ENCODE measurements around the gene LPCAT3.

The LPCAT3 gene

GRCh38 chr12:6935371-6936193 is 82.7 kb downstream of the LPCAT3 start:
- no peak for DNase-seq

- no peak for DNase-seq
These were observed 84.2 kb downstream of the LPCAT3 start for GRCh38 chr12:6934110-6934509.

- no peak for DNase-seq
These were observed 85.5 kb downstream of the LPCAT3 start for GRCh38 chr12:6932766-6933165.

DNA sequence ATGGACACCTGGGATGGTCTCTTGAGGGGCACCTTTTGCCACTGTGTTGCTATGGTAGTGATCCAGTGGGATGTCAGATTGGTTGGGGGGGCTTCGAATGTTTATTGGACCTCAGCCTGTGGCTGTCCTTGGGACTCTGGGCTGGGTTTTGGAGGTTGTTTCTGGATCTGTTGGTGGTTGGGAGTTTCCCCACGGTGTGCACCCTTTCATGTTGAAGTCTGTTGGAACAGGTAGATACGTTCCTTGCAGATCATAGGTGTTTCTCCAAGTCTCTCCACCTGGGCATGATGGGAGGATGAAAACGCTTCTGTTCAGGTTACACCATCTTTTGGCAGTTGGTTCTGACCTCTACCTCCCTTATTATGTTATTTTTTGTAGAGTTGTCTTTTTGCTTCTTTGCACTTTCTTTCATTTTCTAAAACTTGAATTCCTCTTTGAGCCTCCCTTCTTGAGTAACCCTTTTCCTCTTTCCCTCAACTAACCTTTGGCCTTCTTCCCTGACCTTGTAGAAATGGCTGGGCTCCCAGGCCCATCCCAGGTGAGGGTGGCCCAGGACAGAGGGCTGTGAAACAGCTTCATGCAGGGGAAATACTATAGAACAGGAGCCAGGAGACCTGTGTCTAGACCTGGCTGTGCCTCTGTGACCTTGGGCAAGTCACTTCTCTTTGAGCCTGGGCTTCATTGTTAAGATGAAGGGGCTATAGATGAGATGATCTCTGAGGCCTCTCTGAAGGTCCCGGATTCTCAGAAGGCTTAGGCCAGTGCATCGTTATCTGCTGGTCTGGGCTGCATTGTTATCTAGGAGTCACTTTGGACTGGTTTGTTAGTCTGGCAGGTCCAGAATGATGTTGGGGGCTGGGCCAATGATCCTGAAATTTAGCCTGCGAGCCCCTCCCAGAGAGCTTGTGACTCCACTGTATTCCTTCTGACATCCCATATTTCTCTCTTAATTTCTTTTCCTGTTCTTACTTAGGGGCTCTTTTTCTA is 88.5 kb downstream of the LPCAT3 start:
- DNase-seq, result no peak

- DNase-seq, result no peak
These were observed 89.4 kb downstream of the LPCAT3 start for GRCh38 chr12:6928703-6929407.

DNA sequence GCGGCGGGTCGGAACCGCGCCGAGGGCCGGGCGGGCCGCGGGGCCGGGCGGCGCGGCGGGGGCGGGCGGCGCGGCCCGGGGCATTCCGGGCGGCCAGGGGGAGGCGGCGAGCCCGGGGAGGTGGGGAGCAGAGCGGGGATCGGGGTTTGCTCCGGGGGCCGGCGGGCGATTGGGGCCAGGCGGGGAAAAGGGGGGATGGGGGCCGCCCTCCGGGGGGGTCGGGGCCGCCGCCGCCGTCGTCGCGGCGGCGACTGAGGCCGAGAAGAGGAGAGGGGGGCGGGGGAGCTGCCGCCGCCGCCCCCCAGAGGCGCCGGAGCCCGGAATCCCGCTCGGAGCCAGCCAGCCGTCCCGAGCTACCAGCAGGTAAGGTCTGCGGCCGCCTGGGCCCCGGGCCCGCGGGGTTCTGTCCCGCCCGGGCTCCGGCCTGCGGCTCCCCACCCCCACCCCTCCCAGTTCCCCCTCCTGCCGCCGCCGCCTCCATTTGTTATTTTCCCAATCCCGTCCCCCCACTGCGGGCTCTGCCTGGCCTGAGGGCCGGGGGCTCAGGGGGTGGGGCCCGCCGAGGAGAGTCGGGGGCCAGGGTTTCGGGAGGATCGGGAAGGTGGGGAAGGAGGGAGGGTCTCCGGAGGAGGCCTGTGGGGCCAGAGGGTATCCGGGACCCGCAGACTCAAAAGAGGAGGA is 90.1 kb downstream of the LPCAT3 start:
- DNase-seq, result no peak

GRCh38 chr12:6927379-6928021 is 90.8 kb downstream of the LPCAT3 start, which contains the start of gene ATN1:
TSS of gene ATN1 (plus strand) at chr12:6927959. CDS start at chr12:6934002, 6,043 bp downstream.
- DNase-seq, result no peak
